ENCODE measurements around the gene TMCC3. TPM values are rescaled to one million over a fixed set of nuclear protein-coding genes. Genes with fewer than 3 reads are reported as not detected.
A peak's percentile ranks its signal among the peaks of the same experiment; 100 is the strongest.
"Not testable (repeated sequence)": the region's sequence is repeated elsewhere in the genome, so short reads cannot be mapped to it uniquely, and the experiment has no call there.

Gene TMCC3
- total RNA-seq, 2 experiments from 2014 or later = 0.11 to 0.25 TPM

- DNase-seq (no peak), ATAC-seq (no peak)
- intact Hi-C loops (cut with micrococcal nuclease) = no loop called here
- H3K4me3 Mint-ChIP-seq = no peak overlapping the region
- peaks cover 22% of the 10 kb centered on the region for H3K9me3 Mint-ChIP-seq
- H3K36me3 Mint-ChIP-seq (ENCODE audit: low read depth) = peaks cover 3% of the 10 kb centered on the region
- H3K27ac Mint-ChIP-seq = no peak overlapping the region
- no peaks in the 10 kb centered on the region for H3K4me1 Mint-ChIP-seq (ENCODE audit: low read depth)
- H3K27me3 Mint-ChIP-seq = peaks cover 2% of the 10 kb centered on the region
- TF ChIP-seq CTCF (IDR thresholded peaks at IDR 0.05) = no peak
- ChIA-PET POLR2A (no interaction called here), CTCF (no interaction called here)
Measured at GRCh38 chr12:94550964-94551363, 99.4 kb downstream of the TMCC3 start.

GRCh38 chr12:94548833-94549232 is 101.5 kb downstream of the TMCC3 start:
- H3K27me3 Mint-ChIP-seq; intact Hi-C loops (cut with micrococcal nuclease); POLR2A ChIA-PET; H3K4me1 Mint-ChIP-seq (ENCODE audit: low read depth); H3K27ac Mint-ChIP-seq; H3K36me3 Mint-ChIP-seq (ENCODE audit: low read depth); DNase-seq; ATAC-seq; H3K4me3 Mint-ChIP-seq: not testable (repeated sequence)
- CTCF ChIA-PET = interaction anchor here (0.9 to 1.7 kb wide), 2 partner anchors 415 to 447 kb away, joined by 3 to 5 read pairs; no protein-coding TSS in a partner anchor
- H3K9me3 Mint-ChIP-seq = peaks cover 26% of the 10 kb centered on the region

DNA sequence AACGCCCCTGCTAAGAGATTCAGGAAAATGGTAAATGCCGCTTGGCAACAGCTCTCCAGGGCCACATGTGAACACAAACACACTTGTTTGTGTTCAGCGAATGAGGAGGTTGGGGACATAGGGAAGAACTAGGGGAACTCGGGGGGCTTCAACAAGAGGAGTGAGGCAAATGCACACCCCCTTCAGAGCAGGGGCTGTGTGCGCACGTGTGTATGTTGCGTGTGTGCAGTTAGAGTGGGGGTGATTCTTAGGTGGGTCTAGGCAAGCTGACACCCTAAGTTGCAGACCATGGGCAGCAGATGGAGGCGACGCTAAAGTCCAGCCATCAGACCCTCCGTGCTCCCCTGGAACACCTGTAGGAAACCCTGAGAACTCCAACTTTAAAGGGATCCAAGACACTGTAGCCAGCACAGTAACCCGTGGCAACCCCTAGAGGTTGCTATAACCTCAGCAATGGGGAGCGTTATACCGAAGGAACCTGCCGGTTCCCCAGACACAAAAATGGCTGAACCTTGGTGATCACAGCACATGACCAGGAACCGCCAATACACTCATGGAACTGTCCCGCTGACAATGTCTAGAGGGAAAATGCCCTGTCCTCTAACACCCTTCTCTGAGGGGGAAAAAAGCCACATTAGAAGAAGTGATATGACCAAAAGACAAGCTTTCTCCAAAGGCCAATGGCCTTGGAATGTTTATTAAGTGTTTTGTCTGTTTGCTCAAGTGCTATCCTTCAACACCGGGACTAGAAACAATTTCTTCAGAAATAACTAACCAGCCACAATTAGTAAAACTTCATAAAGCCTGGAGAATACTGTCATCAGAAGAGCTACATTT is 104.2 kb downstream of the TMCC3 start:
- intact Hi-C loops (cut with micrococcal nuclease) = no loop called here
- peak; percentile 42 for ATAC-seq

DNA sequence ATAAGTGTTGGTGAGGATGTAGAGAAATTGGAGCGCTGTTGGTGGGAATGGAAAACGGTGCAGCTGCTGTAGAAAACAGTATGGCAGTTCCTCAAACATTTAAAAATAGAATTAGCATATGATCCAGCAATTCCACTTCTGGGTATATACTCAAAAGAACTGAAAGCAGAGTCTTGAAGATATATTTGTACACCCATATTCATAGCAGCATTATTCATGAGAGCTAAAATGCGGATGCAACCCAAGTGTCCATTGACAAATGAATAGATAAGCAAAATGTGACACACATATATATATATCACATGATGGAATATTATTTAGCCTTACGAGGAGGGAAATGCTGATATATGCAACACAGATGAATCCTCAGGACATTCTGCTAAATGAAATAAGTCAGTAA is 106.0 kb downstream of the TMCC3 start:
- Mint-ChIP-seq H3K36me3 (ENCODE audit: low read depth) (peaks cover 3% of the 10 kb centered on the region), H3K27ac (no peak overlapping the region), H3K9me3 (peaks cover 26% of the 10 kb centered on the region), H3K27me3 (no peaks in the 10 kb centered on the region), H3K4me1 (ENCODE audit: low read depth) (no peaks in the 10 kb centered on the region), H3K4me3 (no peak overlapping the region)
- TF ChIP-seq CTCF (IDR thresholded peaks at IDR 0.05) = no peak
- ChIA-PET POLR2A (no interaction called here), CTCF (no interaction called here)
- ATAC-seq (no peak), DNase-seq (no peak)
- intact Hi-C loops (cut with micrococcal nuclease) = no loop called here

More for the DNA sequence above, 104.2 kb downstream of the TMCC3 start:
- Mint-ChIP-seq H3K4me3 (no peak overlapping the region), H3K27me3 (no peaks in the 10 kb centered on the region), H3K27ac (no peak overlapping the region), H3K36me3 (ENCODE audit: low read depth) (peaks cover 3% of the 10 kb centered on the region), H3K9me3 (peaks cover 26% of the 10 kb centered on the region), H3K4me1 (ENCODE audit: low read depth) (no peaks in the 10 kb centered on the region)
- ChIA-PET CTCF (interaction anchor here (0.8 to 1.3 kb wide), 3 partner anchors 21 to 213 kb away, joined by 3 read pairs; no protein-coding TSS in a partner anchor), POLR2A (no interaction called here)
- no peak for TF ChIP-seq CTCF (IDR thresholded peaks at IDR 0.05)
- DNase-seq = peak; percentile 28

DNA sequence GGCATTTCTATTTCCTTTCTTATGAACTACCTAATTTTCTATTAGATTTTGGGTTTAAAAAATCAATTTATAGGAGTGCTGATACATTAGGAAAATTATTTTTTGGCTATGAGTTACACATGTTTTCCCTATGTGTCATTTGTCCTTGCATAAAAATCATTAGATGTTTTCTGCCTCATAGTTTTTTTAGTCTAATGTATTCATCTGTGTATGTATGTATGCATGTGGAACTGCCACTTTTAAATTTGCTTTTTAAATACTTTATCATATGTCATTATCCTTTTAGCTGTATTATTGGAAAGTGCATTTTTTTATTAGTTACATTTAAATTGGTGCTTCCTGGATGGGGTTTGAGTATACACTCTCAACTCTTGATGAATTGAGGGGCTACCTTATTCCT is 112.0 kb downstream of the TMCC3 start:
- H3K4me3 Mint-ChIP-seq = no peak overlapping the region
- intact Hi-C loops (cut with micrococcal nuclease) = no loop called here
- H3K9me3 Mint-ChIP-seq = no peaks in the 10 kb centered on the region
- ChIA-PET POLR2A (interaction anchor here (1.0 to 1.1 kb wide), 2 partner anchors 13 to 37 kb away, joined by 3 read pairs; no protein-coding TSS in a partner anchor), CTCF (interaction anchor here (0.9 to 1.5 kb wide), 2 partner anchors 17 to 437 kb away, joined by 3 read pairs; no protein-coding TSS in a partner anchor)
- no peak for ATAC-seq
- no peaks in the 10 kb centered on the region for H3K36me3 Mint-ChIP-seq (ENCODE audit: low read depth)
- DNase-seq = no peak
- H3K27ac Mint-ChIP-seq = no peak overlapping the region
- peaks cover 2% of the 10 kb centered on the region for H3K4me1 Mint-ChIP-seq (ENCODE audit: low read depth)
- no peak for TF ChIP-seq CTCF (IDR thresholded peaks at IDR 0.05)
- H3K27me3 Mint-ChIP-seq = no peaks in the 10 kb centered on the region
